Panc1 (cell line): ENCODE data around the gene TM2D3. TPM values are rescaled to one million over a fixed set of nuclear protein-coding genes. Genes with fewer than 3 reads are reported as not detected.

Experiments used
- ATAC-seq: fragments of 200-7000 bp; cut with Tn5 transposase; 2 replicates; pipeline ENCODE4 v1.9.1; 2020; ENCODE audit warnings: mild to moderate bottlenecking, moderate library complexity
- BruUV-seq: library from RNA; stranded (reverse); fragments of 400-500 nt; replicated peaks from 2 replicates; lab custom pipeline; 2021; lab: Mats Ljungman, UMichigan
- CTCF ChIA-PET: fragments of 300-600 bp; sonication (Branson Sonifier 250); formaldehyde crosslinking; loops from one replicate; lab custom pipeline; 2022; ENCODE audit warnings: antibody characterized with exemption; lab: Charles Lee
- POLR2A ChIA-PET: fragments of 300-600 bp; sonication (Branson Sonifier 250); formaldehyde crosslinking; loops from one replicate; lab custom pipeline; 2022; ENCODE audit warnings: antibody characterized with exemption; lab: Charles Lee
- DNase-seq: peaks from one replicate; pipeline ENCODE4 v3.0.0-alpha.2; 2010; ENCODE audit warnings: low read depth, low spot score
- H3K27ac ChIP-seq: 2 replicates; pipeline ENCODE4 v1.5.1; 2011; ENCODE audit warnings: mild to moderate bottlenecking, low read length, inconsistent platforms
- H3K27me3 ChIP-seq: fragments of 200-500 bp; sonication (Bioruptor generic); 2 replicates; pipeline ENCODE4 v1.6.0; 2014; ENCODE audit warnings: low read length, inconsistent platforms; ENCODE audit not compliant: control insufficient read depth, insufficient read depth
- H3K36me3 ChIP-seq: fragments of 200-500 bp; sonication (Bioruptor generic); 2 replicates; pipeline ENCODE4 v1.5.1; 2014; ENCODE audit warnings: inconsistent platforms, mild to moderate bottlenecking, low read length, moderate library complexity; ENCODE audit not compliant: control insufficient read depth, insufficient read depth
- H3K4me1 ChIP-seq: 2 replicates; pipeline ENCODE4 v1.5.1; 2011; ENCODE audit warnings: inconsistent platforms, mild to moderate bottlenecking, low read length, moderate library complexity; ENCODE audit not compliant: control insufficient read depth, insufficient read depth
- H3K4me3 ChIP-seq, 2 experiments: 2 replicates each; pipeline ENCODE4 v1.5.1; 2011 to 2012; ENCODE audit warnings: low read depth in 2 of 2, low read length in 2 of 2, mild to moderate bottlenecking in 2 of 2, inconsistent platforms in 1 of 2, moderate library complexity in 1 of 2
- H3K9me3 ChIP-seq: fragments of 200-500 bp; sonication (Bioruptor generic); 2 replicates; pipeline ENCODE4 v1.5.1; 2014; ENCODE audit warnings: low read depth, mild to moderate bottlenecking, inconsistent platforms, low read length, moderate library complexity; ENCODE audit not compliant: control insufficient read depth, insufficient read depth
- POLR2AphosphoS5 ChIP-seq: IDR thresholded peaks from 2 replicates; pipeline ENCODE4 v1.6.1; 2012; ENCODE audit warnings: mild to moderate bottlenecking, low read depth, low read length, moderate library complexity
- SIN3A ChIP-seq: IDR thresholded peaks from 2 replicates; pipeline ENCODE4 v1.6.1; 2012; ENCODE audit warnings: low read depth, mild to moderate bottlenecking, low read length, moderate library complexity, borderline replicate concordance; ENCODE audit not compliant: insufficient read depth
- TCF7L2 ChIP-seq: IDR thresholded peaks from 2 replicates; pipeline ENCODE4 v1.6.1; 2011; ENCODE audit warnings: mild to moderate bottlenecking, low read depth, low read length, inconsistent platforms
- in situ Hi-C: cut with HindIII; loops from 2 replicates; pipeline ENCODE4 v1.10.0; 2016; ENCODE audit warnings: low sequenced_read_pairs, low pct_unique_long_range_greater_than_20kb
- intact Hi-C: fragments of 100-400 bp; cut with micrococcal nuclease; formaldehyde crosslinking; loops from one replicate; pipeline ENCODE4 v1.10.0; 2022; ENCODE audit not compliant: unreplicated experiment
- total RNA-seq: library from RNA; stranded (reverse); gene quantifications from one replicate; pipeline ENCODE4 v1.2.1, GENCODE V29; 2021; ENCODE audit not compliant: unreplicated experiment
- TF ChIP-seq, protein P1 (sequence below): fragments of 450-650 bp; IDR thresholded peaks from 2 replicates; pipeline ENCODE4 v1.5.1; 2017; ENCODE audit warnings: mild to moderate bottlenecking
- TF ChIP-seq, protein P2 (sequence below), 2 experiments: IDR thresholded peaks; 2 replicates each; pipeline ENCODE4 v1.6.1; 2011 to 2012; ENCODE audit warnings: low read depth in 2 of 2, control low read depth in 1 of 2, low read length in 1 of 2, mild to moderate bottlenecking in 1 of 2, moderate library complexity in 1 of 2; ENCODE audit not compliant: insufficient read depth in 1 of 2

The TM2D3 gene
- total RNA-seq, 1 experiment from 2014 or later = 53.4 TPM

DNA sequence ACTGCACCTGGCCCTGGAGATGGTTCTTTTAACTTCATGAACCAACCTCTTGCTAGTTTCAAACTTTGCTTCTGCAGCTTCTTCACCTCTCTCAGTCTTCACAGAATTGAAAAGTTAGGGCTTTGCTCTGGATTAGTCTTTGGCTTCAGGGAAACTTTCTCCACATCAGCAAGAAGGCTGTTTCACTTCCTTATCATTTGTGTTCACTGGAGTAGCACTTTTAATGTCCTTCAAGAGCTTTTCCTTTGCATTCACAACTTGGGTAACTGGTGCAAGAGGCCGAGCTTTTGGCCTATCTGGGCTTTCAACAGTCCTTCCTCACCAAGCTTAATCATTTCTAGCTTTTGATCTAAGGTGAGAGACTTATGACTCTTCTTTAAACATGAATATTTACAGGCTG is 15.7 kb upstream of the TM2D3 start:
- no TSS peak for BruUV-seq
- Histone ChIP-seq H3K27ac (no peak overlapping the region), H3K36me3 (0 out of 2 replicates have a peak, but pooled peaks cover 2% of the 10 kb centered on the region), H3K27me3 (no peaks in the 10 kb centered on the region), H3K4me3 (no peak overlapping the region), H3K9me3 (0 out of 2 replicates have a peak, but pooled peaks cover 3% of the 10 kb centered on the region), H3K4me1 (peaks cover 6% of the 10 kb centered on the region)
- ATAC-seq (no peak), DNase-seq (no peak)
- POLR2A ChIA-PET = interaction anchor here (0.6 kb wide), 2 partner anchors 24 to 183 kb away, joined by 3 to 17 read pairs; no protein-coding TSS in a partner anchor
- CTCF ChIA-PET = no interaction called here
- in situ Hi-C loops (no loop called here), intact Hi-C loops (no loop called here)
- TF ChIP-seq POLR2AphosphoS5 = no peak
- TF ChIP-seq, protein P1, sequence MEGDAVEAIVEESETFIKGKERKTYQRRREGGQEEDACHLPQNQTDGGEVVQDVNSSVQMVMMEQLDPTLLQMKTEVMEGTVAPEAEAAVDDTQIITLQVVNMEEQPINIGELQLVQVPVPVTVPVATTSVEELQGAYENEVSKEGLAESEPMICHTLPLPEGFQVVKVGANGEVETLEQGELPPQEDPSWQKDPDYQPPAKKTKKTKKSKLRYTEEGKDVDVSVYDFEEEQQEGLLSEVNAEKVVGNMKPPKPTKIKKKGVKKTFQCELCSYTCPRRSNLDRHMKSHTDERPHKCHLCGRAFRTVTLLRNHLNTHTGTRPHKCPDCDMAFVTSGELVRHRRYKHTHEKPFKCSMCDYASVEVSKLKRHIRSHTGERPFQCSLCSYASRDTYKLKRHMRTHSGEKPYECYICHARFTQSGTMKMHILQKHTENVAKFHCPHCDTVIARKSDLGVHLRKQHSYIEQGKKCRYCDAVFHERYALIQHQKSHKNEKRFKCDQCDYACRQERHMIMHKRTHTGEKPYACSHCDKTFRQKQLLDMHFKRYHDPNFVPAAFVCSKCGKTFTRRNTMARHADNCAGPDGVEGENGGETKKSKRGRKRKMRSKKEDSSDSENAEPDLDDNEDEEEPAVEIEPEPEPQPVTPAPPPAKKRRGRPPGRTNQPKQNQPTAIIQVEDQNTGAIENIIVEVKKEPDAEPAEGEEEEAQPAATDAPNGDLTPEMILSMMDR = no peak
- TF ChIP-seq SIN3A = no peak
- TF ChIP-seq, protein P2, sequence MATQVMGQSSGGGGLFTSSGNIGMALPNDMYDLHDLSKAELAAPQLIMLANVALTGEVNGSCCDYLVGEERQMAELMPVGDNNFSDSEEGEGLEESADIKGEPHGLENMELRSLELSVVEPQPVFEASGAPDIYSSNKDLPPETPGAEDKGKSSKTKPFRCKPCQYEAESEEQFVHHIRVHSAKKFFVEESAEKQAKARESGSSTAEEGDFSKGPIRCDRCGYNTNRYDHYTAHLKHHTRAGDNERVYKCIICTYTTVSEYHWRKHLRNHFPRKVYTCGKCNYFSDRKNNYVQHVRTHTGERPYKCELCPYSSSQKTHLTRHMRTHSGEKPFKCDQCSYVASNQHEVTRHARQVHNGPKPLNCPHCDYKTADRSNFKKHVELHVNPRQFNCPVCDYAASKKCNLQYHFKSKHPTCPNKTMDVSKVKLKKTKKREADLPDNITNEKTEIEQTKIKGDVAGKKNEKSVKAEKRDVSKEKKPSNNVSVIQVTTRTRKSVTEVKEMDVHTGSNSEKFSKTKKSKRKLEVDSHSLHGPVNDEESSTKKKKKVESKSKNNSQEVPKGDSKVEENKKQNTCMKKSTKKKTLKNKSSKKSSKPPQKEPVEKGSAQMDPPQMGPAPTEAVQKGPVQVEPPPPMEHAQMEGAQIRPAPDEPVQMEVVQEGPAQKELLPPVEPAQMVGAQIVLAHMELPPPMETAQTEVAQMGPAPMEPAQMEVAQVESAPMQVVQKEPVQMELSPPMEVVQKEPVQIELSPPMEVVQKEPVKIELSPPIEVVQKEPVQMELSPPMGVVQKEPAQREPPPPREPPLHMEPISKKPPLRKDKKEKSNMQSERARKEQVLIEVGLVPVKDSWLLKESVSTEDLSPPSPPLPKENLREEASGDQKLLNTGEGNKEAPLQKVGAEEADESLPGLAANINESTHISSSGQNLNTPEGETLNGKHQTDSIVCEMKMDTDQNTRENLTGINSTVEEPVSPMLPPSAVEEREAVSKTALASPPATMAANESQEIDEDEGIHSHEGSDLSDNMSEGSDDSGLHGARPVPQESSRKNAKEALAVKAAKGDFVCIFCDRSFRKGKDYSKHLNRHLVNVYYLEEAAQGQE (IDR thresholded peaks at IDR 0.05; ENCODE audit: insufficient read depth in 1 of 2, low read depth in 2 of 2, low read length in 1 of 2) = no peak
- TF ChIP-seq TCF7L2 = no peak

DNA sequence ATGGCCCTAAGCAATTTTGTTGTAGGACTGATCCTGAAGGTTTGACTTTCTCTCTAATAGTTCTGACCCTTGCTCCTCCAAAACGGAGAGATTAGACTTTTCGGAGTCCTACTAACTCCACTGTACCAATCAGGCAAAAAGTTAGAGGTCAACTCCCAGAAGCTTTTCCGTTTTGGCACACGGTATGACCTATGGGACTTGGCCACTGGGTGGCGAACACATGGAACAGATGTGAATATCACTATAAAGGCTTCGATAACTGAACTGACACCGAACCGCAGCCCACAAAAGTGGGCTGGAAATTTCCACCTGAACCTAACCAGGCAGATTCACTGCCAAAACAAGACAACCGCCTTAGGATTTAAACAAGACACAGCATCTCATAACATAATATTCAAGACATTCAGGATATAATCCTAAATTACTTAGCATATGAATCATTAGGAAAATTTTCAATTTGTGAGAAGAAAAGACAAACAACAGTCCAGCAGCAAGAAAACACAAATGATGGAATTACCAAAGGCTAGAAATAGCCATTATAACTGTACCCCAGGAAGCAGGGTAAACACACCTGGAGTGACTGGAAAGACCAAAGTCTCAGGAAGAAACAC is 12.2 kb upstream of the TM2D3 start:
- ChIA-PET POLR2A (no interaction called here), CTCF (no interaction called here)
- in situ Hi-C loops = no loop called here
- Histone ChIP-seq H3K27me3 (no peaks in the 10 kb centered on the region), H3K36me3 (0 out of 2 replicates have a peak, but pooled peaks cover 2% of the 10 kb centered on the region), H3K4me1 (peaks cover 6% of the 10 kb centered on the region), H3K9me3 (0 out of 2 replicates have a peak, but pooled peaks cover 3% of the 10 kb centered on the region), H3K4me3 (no peak overlapping the region), H3K27ac (peak overlapping the region; percentile 42)
- no TSS peak for BruUV-seq
- ATAC-seq (peak; percentile 97), DNase-seq (no peak)
- no peak for TF ChIP-seq SIN3A
- TF ChIP-seq, protein P1 = peak; percentile 80
- intact Hi-C loops = no loop called here
